ENCODE data around the gene COL4A2. TPM values are rescaled to one million over a fixed set of nuclear protein-coding genes. Genes with fewer than 3 reads are reported as not detected.

COL4A2 gene
- total and polyA plus RNA-seq, 4 donors = 8.0 to 45.2 (median 40.3) TPM

DNA sequence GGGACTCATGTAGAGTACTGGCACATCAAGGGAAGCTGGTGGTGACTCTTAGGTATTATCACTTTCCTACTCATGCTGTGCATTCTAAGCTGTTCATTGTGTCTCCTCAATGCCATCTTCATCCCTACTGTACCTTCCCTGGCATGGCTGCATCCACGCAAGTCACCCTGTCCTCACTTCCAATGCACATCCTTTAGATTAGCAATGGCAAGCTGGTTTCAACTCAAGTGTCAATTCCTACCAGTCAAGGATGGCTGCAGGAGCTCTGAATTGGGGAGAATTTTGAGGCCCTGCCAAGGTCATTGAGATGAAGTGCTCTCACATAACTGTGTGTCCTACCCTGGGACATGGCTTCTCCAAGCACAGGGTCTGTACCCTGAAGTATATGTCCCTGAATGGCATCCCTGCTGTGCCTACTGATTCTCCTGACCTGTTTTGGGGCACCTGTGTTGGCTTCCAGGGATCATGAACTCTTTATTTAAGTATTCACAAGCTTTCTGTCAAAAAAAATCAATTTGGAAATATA lies 24.7 kb upstream of the COL4A2 start (continued):
- TF ChIP-seq, protein P1, sequence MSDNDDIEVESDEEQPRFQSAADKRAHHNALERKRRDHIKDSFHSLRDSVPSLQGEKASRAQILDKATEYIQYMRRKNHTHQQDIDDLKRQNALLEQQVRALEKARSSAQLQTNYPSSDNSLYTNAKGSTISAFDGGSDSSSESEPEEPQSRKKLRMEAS (IDR thresholded peaks at IDR 0.05) = no peak
- TF ChIP-seq ATF3 (IDR thresholded peaks at IDR 0.05) = no peak

DNA sequence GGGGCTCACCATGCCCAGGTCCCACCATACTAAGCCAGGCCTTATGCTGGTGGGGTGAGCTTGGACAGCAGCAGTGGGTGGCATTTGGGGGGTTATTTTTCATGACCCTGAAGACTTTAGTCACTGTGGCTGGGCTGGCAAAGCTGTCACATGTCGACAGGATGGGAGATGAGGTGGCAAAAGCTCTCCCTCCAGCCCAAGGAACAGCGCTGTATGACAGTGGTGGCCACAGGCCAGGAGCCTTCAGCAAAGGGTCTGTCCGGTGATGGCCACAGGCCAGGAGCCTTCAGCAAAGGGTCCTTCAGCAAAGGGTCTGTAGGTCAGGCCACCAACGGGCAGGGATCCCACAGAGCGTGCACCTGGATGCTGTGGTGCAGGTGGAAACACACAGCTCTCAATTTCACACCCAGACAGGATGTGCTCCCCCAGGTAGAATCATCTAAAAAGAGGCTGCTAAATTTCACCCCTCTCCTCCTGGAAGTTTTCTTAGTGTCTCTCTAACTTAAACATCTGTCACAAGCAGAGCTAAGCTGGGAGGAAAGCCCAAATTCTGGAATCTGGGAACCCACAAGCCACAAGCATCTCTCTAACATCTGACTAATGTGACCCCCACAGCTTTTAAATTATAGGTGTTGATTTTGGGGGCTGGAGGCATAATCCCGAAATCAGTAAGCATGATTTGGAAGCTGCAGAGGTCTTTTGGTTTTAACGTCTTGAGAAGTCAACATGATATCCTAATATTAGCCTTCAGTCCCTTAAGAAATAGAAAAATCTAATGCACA lies 23.2 kb upstream of the COL4A2 start:
- 74% methylated on average over 7 of the region's 7 CpGs for WGBS
- TF ChIP-seq SP1 (IDR thresholded peaks at IDR 0.05) (no peak), FOXA2 (IDR thresholded peaks at IDR 0.05) (no peak), JUND (IDR thresholded peaks at IDR 0.05) (no peak), EGR1 (IDR thresholded peaks at IDR 0.05; ENCODE audit: low read depth in 2 of 2) (no peak), RAD21 (IDR thresholded peaks at IDR 0.05) (no peak), TAF1 (conservative IDR thresholded peaks at IDR 0.05) (no peak), GABPA (IDR thresholded peaks at IDR 0.05 in 1 of 2, conservative IDR thresholded peaks at IDR 0.05 in 1 of 2) (no peak), NR2F2 (IDR thresholded peaks at IDR 0.05) (no peak), FOXA1 (IDR thresholded peaks at IDR 0.05) (no peak), REST (IDR thresholded peaks at IDR 0.05) (no peak), ATF3 (IDR thresholded peaks at IDR 0.05) (no peak), HNF4A (conservative IDR thresholded peaks at IDR 0.05) (no peak), HNF4G (IDR thresholded peaks at IDR 0.05) (no peak), YY1 (IDR thresholded peaks at IDR 0.05) (no peak), RXRA (IDR thresholded peaks at IDR 0.05) (no peak)
- TF ChIP-seq, protein P2, sequence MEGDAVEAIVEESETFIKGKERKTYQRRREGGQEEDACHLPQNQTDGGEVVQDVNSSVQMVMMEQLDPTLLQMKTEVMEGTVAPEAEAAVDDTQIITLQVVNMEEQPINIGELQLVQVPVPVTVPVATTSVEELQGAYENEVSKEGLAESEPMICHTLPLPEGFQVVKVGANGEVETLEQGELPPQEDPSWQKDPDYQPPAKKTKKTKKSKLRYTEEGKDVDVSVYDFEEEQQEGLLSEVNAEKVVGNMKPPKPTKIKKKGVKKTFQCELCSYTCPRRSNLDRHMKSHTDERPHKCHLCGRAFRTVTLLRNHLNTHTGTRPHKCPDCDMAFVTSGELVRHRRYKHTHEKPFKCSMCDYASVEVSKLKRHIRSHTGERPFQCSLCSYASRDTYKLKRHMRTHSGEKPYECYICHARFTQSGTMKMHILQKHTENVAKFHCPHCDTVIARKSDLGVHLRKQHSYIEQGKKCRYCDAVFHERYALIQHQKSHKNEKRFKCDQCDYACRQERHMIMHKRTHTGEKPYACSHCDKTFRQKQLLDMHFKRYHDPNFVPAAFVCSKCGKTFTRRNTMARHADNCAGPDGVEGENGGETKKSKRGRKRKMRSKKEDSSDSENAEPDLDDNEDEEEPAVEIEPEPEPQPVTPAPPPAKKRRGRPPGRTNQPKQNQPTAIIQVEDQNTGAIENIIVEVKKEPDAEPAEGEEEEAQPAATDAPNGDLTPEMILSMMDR (IDR thresholded peaks at IDR 0.05; ENCODE audit: low read depth, low read length, missing input control) = no peak
- TF ChIP-seq, protein P1 (IDR thresholded peaks at IDR 0.05) = no peak
- TF ChIP-seq, protein P3, sequence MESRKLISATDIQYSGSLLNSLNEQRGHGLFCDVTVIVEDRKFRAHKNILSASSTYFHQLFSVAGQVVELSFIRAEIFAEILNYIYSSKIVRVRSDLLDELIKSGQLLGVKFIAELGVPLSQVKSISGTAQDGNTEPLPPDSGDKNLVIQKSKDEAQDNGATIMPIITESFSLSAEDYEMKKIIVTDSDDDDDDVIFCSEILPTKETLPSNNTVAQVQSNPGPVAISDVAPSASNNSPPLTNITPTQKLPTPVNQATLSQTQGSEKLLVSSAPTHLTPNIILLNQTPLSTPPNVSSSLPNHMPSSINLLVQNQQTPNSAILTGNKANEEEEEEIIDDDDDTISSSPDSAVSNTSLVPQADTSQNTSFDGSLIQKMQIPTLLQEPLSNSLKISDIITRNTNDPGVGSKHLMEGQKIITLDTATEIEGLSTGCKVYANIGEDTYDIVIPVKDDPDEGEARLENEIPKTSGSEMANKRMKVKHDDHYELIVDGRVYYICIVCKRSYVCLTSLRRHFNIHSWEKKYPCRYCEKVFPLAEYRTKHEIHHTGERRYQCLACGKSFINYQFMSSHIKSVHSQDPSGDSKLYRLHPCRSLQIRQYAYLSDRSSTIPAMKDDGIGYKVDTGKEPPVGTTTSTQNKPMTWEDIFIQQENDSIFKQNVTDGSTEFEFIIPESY (IDR thresholded peaks at IDR 0.05) = no peak
- H3K4me3 ChIP-seq (ENCODE audit: low read depth in 1 of 3, low read length in 3 of 3) = no peak overlapping the region
- peaks cover 0 to 3% (median 0%) of the 10 kb centered on the region in 4 donors for H3K4me1 ChIP-seq (ENCODE audit: control insufficient read depth in 4 of 4, insufficient read depth in 4 of 4, low read length in 3 of 4)
- H3K27ac ChIP-seq (ENCODE audit: low read depth in 1 of 2, low read length in 2 of 2) = no peak overlapping the region
- H3K36me3 ChIP-seq (ENCODE audit: control insufficient read depth in 4 of 4, insufficient read depth in 3 of 4, low read depth in 1 of 4, low read length in 3 of 4) = no peaks in the 10 kb centered on the region
- H3K9me3 ChIP-seq (ENCODE audit: control insufficient read depth in 4 of 4, low read length in 3 of 4) = no peaks in the 10 kb centered on the region
- H3K9ac ChIP-seq (ENCODE audit: low read depth in 1 of 2, low read length in 2 of 2) = no peak overlapping the region
- H3K27me3 ChIP-seq (ENCODE audit: control insufficient read depth in 4 of 4, insufficient read depth in 4 of 4, low read length in 3 of 4) = peaks cover 0 to 3% (median 0%) of the 10 kb centered on the region in 4 donors
- DNase-seq (ENCODE audit: low spot score) = no peak

Measured in liver (tissue), 9 donors.